Osteoblast (primary cell): Measurements from ENCODE around the gene UNC45B. TPM values are rescaled to one million over a fixed set of nuclear protein-coding genes. Genes with fewer than 3 reads are reported as not detected.

Experiments used
- DNase-seq: peaks from one replicate; pipeline ENCODE4 v3.0.0; 2011; ENCODE audit warnings: low spot score, mixed read lengths; ENCODE audit not compliant: insufficient read length; ENCODE audit errors: missing footprints
- H2AFZ ChIP-seq: 2 replicates; pipeline ENCODE4 v1.6.0; 2011; ENCODE audit warnings: mild to moderate bottlenecking, low read length
- H3K27ac ChIP-seq: 2 replicates; pipeline ENCODE4 v1.5.1; 2011; ENCODE audit warnings: mild to moderate bottlenecking, low read depth, low read length, moderate library complexity
- H3K27me3 ChIP-seq: 2 replicates; pipeline ENCODE4 v1.6.0; 2012; ENCODE audit warnings: mild to moderate bottlenecking, control low read depth, inconsistent platforms, low read length, moderate library complexity; ENCODE audit not compliant: insufficient read depth
- H3K36me3 ChIP-seq: 2 replicates; pipeline ENCODE4 v1.5.1; 2011; ENCODE audit warnings: mild to moderate bottlenecking, low read length, control low read depth, moderate library complexity; ENCODE audit not compliant: insufficient read depth
- H3K4me1 ChIP-seq: 2 replicates; pipeline ENCODE4 v1.5.1; 2011; ENCODE audit warnings: mild to moderate bottlenecking, low read length, control low read depth, moderate library complexity; ENCODE audit not compliant: insufficient read depth
- H3K4me2 ChIP-seq: 2 replicates; pipeline ENCODE4 v1.6.0; 2011; ENCODE audit warnings: mild to moderate bottlenecking, low read length; ENCODE audit not compliant: insufficient read depth
- H3K4me3 ChIP-seq: fragments of 200-600 bp; sonication (generic); 3 replicates; pipeline ENCODE4 v1.5.1; 2012; ENCODE audit warnings: mild to moderate bottlenecking, low read length, inconsistent platforms; ENCODE audit not compliant: insufficient read depth
- H3K79me2 ChIP-seq: 2 replicates; pipeline ENCODE4 v1.6.0; 2012; ENCODE audit warnings: mild to moderate bottlenecking, low read length, control low read depth, inconsistent platforms; ENCODE audit not compliant: insufficient read depth
- H3K9me3 ChIP-seq: 2 replicates; pipeline ENCODE4 v1.5.1; 2011; ENCODE audit warnings: low read depth, low read length, control low read depth
- H4K20me1 ChIP-seq: 2 replicates; pipeline ENCODE4 v1.6.0; 2012; ENCODE audit warnings: mild to moderate bottlenecking, low read length, control low read depth; ENCODE audit not compliant: insufficient read depth
- CTCF ChIP-seq: IDR thresholded peaks from 2 replicates; pipeline ENCODE4 v1.5.1; 2011; ENCODE audit warnings: mild to moderate bottlenecking, low read depth, low read length, moderate library complexity; ENCODE audit errors: extremely low read depth
- total RNA-seq: library from RNA; depleted of rRNA; stranded (reverse); fragments of >200 nt; gene quantifications from 2 replicates; pipeline ENCODE4 v1.2.3, GENCODE V29; 2012

UNC45B gene
- total RNA-seq, 1 donor = not detected

GRCh38 chr17:35132099-35132498 lies 15.5 kb upstream of the UNC45B start:
- Histone ChIP-seq H3K4me3 (no peak overlapping the region), H3K4me1 (peaks cover 4% of the 10 kb centered on the region), H2AFZ (no peak overlapping the region), H4K20me1 (no peaks in the 10 kb centered on the region), H3K9me3 (no peaks in the 10 kb centered on the region), H3K36me3 (peaks cover 53% of the 10 kb centered on the region), H3K79me2 (no peaks in the 10 kb centered on the region), H3K27ac (no peak overlapping the region), H3K27me3 (no peaks in the 10 kb centered on the region), H3K4me2 (no peak overlapping the region)
- no peak for TF ChIP-seq CTCF
- peak; percentile 48 for DNase-seq

GRCh38 chr17:35132816-35133550 lies 14.6 kb upstream of the UNC45B start:
- peak; percentile 18 for DNase-seq
- no peak overlapping the region for H3K4me2 ChIP-seq
- TF ChIP-seq CTCF = no peak
- no peak overlapping the region for H3K27ac ChIP-seq
- no peak overlapping the region for H2AFZ ChIP-seq
- H3K79me2 ChIP-seq = no peaks in the 10 kb centered on the region
- peaks cover 58% of the 10 kb centered on the region for H3K36me3 ChIP-seq
- no peaks in the 10 kb centered on the region for H3K27me3 ChIP-seq
- peaks cover 4% of the 10 kb centered on the region for H3K4me1 ChIP-seq
- H3K4me3 ChIP-seq = no peak overlapping the region
- H3K9me3 ChIP-seq = no peaks in the 10 kb centered on the region
- no peaks in the 10 kb centered on the region for H4K20me1 ChIP-seq

- Histone ChIP-seq H3K4me1 (no peaks in the 10 kb centered on the region), H3K9me3 (no peaks in the 10 kb centered on the region), H3K79me2 (no peaks in the 10 kb centered on the region), H3K27ac (no peak overlapping the region), H2AFZ (no peak overlapping the region), H3K4me2 (no peak overlapping the region), H4K20me1 (no peaks in the 10 kb centered on the region), H3K27me3 (no peaks in the 10 kb centered on the region), H3K4me3 (no peak overlapping the region), H3K36me3 (peaks cover 71% of the 10 kb centered on the region)
- TF ChIP-seq CTCF = no peak
- DNase-seq = peak; percentile 48
Observed at GRCh38 chr17:35135322-35135721, 12.3 kb upstream of the UNC45B start.

GRCh38 chr17:35138218-35138617 lies 9.4 kb upstream of the UNC45B start:
- no peak for DNase-seq
- Histone ChIP-seq H2AFZ (no peak overlapping the region), H3K9me3 (no peaks in the 10 kb centered on the region), H3K27me3 (no peaks in the 10 kb centered on the region), H3K4me2 (no peak overlapping the region), H4K20me1 (no peaks in the 10 kb centered on the region), H3K36me3 (peaks cover 52% of the 10 kb centered on the region), H3K4me3 (no peak overlapping the region), H3K27ac (no peak overlapping the region), H3K79me2 (peaks cover 13% of the 10 kb centered on the region), H3K4me1 (peaks cover 7% of the 10 kb centered on the region)
- TF ChIP-seq CTCF = no peak
